GM12892 (cell line): ENCODE results near the gene MPHOSPH9.

ENCODE experiments used
- POLR2A ChIP-seq: IDR thresholded peaks from 2 replicates; pipeline ENCODE4 v1.6.1; 2011; ENCODE audit warnings: low read depth, low read length, control low read depth
- POLR2AphosphoS5 ChIP-seq: IDR thresholded peaks from 2 replicates; pipeline ENCODE4 v1.6.1; 2011; ENCODE audit warnings: low read depth, low read length, control low read depth
- TAF1 ChIP-seq: IDR thresholded peaks from 2 replicates; pipeline ENCODE4 v1.6.1; 2011; ENCODE audit warnings: low read depth, mild to moderate bottlenecking, control low read depth, low read length, borderline replicate concordance

DNA sequence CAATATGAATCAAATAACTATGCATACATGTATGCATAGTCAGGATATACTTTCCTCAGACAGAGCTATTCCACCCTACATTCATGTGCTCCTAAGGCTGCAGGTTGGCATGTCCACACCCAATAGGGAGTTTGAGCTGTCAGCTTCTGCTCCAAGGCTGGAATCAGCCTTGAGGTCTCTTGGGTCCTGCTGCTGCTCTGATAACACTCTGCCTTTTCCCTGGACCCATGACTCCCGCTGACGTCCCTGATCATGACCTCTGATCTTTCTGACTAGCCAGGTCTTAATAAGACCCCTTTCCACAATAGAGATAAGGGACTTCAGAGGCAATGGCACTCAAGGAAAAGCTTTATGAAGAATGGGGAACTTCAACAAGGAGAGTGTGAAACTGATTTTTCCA lies 87.7 kb downstream of the MPHOSPH9 start:
- TF ChIP-seq POLR2AphosphoS5 (no peak), POLR2A (no peak), TAF1 (no peak)
